PC-9 (cell line): ENCODE measurements around the gene FBXL14.

Experiments
- CTCF ChIP-seq: fragments of 200-600 bp; sonication (generic); conservative IDR thresholded peaks from 2 replicates; pipeline ENCODE4 v1.6.1; 2017; ENCODE audit warnings: mixed run types, antibody characterized with exemption, mild to moderate bottlenecking, moderate library complexity
- EZH2 ChIP-seq: fragments of 200-600 bp; sonication (generic); IDR thresholded peaks from 2 replicates; pipeline ENCODE4 v1.8.0; 2017; ENCODE audit warnings: antibody characterized with exemption, low read depth

GRCh38 chr12:1542599-1542998 lies 51.8 kb downstream of the FBXL14 start:
- TF ChIP-seq EZH2 (no peak), CTCF (no peak)
